ENCODE results near the gene DHX34.
"Not testable (repeated sequence)": the region's sequence is repeated elsewhere in the genome, so short reads cannot be mapped to it uniquely, and the experiment has no call there.

The DHX34 gene

DNA sequence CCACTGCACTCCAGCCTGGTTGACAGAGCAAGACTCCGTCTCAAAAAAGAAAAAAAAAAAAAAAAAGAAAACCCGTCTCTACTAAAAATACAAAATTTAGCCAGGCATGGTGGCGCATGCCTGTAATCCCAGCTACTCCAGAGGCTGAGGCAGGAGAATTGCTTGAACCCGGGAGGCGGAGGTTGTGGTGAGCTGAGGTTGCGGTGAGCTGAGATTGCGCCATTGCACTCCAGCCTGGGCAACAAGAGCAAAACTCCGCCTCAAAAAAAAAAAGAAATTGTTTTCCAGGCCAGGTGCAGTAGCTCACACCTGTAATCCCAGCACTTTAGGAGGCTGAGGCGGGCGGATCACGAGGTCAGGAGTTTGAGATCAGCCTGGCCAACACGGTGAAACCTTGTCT lies 37.5 kb downstream of the DHX34 start:
- FAIRE-seq; DNase-seq (ENCODE audit: low spot score): not testable (repeated sequence)

DNA sequence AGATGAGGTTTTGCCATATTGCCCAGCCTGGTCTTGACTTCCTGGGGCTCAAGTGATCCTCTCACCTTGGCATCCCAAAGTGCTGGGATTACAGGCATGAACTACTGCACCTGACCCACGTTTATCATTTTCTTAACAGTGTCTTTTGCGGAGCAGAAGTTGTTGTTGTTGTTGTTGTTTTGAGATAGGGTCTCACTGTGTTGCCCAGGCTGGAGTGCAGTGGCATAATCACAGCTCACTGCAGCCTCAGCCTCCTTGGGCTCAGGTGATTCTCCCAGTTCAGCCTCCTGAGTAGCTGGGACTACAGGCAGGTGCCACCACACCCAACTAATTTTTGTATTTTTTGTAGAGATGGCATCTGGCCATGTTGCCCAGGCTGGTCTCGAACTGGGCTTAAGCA lies 38.5 kb downstream of the DHX34 start:
- FAIRE-seq; DNase-seq (ENCODE audit: low spot score): not testable (repeated sequence)

DNA sequence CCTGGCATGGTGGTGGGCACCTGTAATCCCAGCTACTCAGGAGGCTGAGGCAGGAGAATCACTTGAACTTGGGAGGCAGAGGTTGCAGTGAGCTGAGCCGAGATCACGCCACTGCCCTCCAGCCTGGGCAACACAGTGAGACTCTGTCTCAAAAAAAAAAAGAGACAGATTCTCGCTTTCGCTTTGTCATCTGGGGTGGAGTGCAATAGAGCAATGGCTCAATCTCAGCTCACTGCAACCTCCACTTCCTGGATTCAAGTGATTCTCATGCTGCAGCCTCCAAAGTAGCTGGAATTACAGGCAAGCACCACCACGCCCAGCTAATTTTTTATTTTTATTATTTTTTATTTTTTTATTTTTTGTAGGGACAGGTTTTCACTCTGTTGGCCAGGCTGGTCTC lies 39.6 kb downstream of the DHX34 start:
- not testable (repeated sequence) for FAIRE-seq; DNase-seq (ENCODE audit: low spot score)

DNA sequence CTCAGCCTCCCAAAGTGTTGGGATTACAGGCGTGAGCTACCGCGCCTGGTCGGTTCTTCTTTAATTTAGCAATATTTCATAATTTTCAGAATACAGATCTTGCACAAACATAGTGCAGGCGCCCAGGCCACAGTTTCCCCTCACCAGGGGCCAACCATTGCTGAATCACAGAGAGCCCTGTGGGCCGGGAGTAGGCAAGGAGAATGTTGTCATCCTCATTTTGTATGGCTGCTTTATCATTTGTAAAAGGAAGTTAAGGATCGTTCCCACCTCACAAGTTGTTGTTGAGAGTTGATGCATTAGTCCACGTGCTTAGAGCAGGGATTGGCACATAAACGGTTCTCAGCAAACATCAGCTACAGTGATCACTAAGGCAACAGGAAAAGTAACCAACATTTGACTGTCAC lies 40.0 kb downstream of the DHX34 start:
- DNase-seq (ENCODE audit: low spot score): no peak
- no peak for FAIRE-seq

DNA sequence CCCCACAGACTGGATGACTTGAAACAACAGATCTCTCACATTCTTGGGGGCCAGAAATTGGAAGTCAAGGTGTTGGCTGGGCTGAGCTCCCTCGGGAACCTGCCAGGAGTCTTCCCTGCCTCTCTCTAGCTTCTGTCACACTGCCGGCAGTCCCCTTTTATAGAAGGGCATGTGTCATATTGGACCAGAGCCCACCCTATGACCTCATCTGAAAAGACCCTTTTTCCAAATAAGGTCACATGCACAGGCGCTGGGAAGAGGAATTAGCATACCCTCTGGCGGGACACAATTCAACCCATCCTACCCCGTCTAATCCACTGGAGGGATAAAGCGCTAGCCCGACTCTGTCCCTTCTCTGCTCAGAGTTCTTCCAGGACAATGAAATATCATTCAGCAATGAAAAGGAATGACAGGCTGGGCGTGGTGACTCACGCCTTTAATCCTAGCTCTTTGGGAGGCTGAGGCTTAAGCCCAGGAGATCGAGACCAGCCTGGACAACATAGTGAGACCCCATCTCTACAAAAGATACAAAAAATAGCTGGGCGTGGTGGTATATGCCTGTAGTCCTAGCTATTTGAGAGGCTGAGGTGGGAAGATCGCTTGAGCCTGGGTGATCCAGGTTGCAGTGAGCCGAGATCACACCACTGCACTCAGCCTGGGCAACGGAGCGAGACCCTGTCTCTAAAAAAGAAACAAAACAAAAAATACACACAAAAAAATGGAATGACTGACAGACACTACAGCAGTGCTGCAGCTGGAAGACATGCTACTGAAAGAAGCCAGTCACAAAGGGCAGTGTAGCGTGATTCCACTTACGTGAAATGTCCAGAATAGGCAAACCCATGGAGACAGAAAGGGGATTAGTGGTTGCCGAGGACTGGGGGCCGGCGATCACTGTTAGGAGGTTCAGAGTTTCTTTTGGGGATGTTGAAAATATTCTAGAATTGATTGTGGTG lies 41.7 kb downstream of the DHX34 start:
- FAIRE-seq (no peak), DNase-seq (ENCODE audit: low spot score) (no peak)

DNA sequence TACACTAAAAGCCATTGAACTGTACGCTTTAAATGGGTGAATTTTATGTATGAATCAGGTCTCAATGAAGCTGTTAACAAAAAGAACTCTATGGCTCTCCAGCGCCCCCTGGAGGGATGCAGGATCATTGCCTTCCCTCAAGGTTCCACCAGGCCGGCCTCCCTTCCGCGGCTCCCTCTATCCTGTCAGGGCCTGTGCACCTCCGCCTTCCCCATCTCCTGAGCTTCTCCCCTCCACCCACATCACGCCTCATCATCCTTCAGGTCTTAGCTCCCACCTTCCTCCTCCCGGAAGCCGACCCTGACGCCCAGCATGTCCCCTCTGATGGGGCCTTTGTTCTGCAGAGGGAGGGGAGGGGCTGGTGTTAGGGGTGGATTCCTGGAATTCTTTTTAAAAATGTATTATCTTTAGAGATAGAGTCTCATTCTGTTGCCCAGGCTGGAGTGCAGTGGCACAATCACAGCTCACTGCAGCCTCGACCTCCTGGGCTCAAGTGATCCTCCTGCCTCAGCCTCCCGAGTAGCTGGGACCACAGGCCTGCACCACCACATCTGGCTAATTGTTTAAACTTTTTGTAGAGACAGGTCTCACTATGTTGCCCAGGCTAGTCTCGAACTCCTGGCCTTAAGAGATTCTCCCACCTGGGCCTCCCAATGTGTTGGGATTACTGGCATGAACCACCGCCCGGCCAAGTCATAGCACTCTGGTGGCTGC lies 42.6 kb downstream of the DHX34 start:
- FAIRE-seq (no peak), DNase-seq (ENCODE audit: low spot score) (peak; percentile 37)

DNA sequence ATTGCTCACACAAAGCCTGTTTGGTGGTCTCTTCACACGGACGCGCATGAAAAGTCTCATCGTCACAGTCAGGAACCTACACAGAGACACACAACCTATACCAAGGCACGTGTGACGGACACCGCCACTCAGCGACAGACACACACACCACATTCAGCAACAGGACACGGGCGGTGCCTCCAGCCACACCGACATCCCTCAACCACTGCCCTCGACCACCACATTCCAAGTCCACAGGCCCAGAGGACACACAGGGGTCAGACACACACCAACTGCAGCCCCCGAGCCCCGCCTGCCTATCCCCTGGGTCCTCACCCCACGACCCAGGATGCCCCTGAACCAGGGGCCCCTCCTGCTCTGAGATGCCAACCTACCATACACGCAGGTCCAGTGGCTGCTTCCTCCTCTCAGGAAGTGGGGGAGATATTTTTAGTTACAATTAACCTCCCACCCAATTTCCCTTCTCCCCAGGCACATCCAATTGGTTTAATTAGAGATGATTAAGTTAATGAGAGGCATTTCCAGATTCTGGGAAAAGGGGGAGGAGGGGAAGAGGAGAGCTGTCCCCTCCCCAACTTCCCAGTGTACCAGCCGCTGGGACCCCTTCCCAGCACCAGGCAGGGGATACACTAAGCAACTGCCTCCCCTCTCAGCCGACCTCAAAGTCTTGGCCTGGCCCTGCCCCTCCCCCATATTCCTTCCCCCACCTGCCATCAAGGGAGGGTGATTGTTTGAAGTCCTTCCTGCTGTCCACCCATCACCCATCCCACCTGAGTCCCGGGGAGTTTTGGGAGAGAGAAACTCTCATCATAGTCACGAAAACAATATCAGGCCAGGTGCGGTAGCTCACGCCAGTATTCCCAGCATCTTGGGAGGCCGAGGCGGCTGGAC lies 49.8 kb downstream of the DHX34 start:
- FAIRE-seq (no peak), DNase-seq (ENCODE audit: low spot score) (no peak)

DNA sequence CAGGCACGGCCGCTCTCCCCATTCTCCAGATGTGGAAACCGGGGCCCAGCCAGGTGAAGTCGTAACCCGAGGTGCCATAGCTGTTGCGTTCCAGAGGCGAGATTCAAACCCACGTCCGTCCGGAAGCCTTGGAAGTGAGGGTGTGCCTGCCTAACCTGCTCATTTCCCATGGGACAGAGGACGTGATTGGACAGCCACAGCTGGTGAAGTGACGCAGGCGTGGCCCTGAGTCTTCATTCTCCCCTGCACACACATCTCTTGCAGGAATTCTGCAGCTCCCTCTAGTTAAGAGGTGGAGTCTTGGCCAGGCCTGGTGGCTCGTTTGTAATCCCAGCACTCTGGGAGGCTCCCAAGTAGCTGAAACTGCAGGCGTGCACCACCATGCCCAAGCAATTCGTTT lies 53.4 kb downstream of the DHX34 start:
- no peak for FAIRE-seq
- no peak for DNase-seq (ENCODE audit: low spot score)

DNA sequence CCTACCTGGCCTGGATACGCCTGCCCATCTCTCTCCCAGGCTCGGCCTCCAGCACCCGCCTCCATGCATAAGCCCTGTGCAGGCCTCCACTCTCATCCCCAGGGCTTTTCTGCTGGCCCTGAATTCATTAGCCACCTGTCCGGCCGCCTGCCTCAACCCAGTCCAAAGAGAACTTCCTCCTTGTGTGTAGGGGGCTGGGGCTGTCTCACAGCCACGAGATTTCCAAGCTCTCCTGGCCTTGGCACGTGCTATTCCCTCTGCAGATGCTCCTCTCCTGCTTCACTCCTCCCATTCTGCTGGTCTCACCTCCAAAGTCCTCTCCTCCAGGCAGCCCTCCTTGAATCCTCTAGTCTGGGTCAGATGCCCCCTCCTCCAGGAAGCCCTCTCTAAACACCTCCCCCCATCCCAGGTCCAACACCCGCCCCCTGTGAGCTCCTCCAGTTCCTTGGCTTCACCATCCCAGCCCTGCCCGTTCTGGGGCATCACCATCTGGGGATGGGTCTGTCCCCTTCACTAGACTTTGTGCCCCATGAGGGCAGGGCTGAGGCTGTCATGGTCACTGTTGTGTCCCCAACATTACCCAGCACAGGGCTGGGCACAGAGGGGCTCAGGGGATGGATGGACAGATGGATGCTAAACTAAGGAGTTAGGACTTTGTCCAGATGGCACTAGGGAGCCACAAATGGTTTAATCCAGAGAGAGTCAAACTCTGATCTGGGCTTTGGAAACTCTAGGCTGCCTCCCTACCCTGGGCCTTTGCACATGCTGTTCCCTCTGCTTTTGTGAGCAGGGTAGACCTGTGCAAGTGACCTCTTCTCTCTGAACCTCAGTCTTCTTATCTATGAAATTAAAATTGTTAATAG lies 55.5 kb downstream of the DHX34 start:
- no peak for DNase-seq (ENCODE audit: low spot score)
- no peak for FAIRE-seq

DNA sequence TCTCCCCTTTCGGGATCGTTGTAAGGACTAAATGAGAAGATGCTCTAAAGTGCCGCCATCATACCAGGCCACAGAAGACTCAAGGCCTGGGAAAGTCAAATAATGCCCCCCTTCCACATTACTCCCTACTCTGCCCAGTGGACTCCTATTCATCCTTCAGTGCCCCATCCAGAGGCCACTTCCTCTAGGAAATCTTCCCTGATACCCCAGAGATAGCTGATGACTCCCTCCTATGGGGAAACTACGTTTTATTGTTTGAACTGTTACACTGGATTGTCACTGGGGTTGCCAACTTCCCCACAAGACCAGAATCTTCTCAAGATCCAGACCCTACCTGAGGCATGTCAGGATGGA lies 56.1 kb downstream of the DHX34 start:
- no peak for FAIRE-seq
- no peak for DNase-seq (ENCODE audit: low spot score)

DNA sequence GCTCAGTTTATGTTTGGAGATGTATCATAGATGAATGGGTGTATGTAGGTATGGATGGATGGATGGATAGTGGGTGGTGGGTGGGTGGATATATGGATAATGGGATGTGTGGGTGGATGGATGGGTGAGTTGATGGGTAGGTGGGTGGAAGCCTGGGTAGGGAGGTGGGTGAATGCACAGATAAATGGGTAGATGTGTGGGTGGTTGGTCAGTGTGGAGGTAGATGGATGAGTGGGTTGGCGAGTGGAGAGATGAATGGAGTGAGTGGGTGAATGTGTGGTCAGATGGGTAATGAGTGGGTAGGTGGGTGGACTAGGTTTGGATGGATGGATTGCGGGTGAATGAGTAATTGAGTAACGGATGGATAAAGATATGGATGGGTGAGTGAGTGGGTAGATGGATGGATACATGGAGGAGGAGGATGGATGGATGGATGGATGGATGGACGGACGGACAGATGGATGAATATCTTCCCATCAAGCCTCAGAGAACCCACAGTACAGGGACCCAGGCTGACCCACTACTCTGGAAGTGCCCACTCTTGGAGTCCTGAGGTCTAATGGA lies 56.8 kb downstream of the DHX34 start:
- no peak for DNase-seq (ENCODE audit: low spot score)
- FAIRE-seq: no peak

DNA sequence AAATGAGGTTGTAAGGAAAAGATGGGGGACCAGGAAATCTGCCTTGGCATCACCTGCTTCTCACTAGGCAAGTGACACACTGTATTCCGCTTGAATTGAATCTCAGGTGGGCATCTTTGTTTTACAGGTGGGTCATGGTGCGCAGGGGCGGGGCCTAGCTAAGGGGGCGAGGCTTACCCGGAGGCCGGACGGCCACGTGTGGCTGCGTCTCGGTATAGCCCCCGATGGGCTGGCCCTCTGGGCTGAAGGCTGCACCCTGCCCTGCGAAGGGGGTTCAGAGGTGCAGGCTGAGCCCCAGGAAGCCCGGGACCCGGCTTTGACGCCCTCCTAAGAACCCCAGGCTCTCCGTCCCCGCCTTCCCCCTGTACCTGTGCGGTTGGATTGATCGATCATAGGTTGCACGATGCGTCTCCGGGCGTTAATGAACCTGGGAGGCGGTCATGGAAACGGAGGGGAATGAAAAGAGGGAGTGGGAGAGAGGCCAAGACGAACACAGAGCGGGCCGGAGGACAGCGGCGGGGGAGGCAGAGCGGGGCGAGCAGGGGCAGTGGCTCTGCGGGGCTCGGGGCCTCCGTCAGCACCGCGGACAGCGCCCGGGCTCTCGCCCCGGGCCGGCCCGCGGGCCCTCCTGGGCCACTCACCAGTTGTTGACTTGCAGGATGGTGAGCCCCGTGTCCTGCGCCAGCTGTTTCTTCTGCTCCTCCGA lies 57.7 kb downstream of the DHX34 start:
- DNase-seq (ENCODE audit: low spot score) (no peak), FAIRE-seq (no peak)

DNA sequence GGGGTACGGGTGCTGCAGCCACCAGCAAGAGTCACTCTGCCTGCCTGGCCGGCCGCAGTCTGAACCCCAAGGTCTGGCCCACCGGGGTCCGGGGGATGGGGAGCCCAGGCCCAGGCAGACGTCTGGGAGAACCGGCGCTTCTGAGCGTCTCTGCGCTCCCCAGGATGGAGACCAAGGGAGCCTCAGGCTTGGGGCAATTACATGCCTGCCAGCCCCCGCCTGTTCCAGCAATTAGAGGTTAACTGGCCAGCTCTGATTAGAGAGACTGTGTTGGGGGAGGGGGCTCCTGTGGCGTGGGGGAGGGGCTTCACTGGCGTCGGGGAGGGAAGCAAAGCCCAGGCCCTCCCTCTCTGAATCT lies 58.3 kb downstream of the DHX34 start:
- DNase-seq (ENCODE audit: low spot score) (no peak), FAIRE-seq (no peak)

DNA sequence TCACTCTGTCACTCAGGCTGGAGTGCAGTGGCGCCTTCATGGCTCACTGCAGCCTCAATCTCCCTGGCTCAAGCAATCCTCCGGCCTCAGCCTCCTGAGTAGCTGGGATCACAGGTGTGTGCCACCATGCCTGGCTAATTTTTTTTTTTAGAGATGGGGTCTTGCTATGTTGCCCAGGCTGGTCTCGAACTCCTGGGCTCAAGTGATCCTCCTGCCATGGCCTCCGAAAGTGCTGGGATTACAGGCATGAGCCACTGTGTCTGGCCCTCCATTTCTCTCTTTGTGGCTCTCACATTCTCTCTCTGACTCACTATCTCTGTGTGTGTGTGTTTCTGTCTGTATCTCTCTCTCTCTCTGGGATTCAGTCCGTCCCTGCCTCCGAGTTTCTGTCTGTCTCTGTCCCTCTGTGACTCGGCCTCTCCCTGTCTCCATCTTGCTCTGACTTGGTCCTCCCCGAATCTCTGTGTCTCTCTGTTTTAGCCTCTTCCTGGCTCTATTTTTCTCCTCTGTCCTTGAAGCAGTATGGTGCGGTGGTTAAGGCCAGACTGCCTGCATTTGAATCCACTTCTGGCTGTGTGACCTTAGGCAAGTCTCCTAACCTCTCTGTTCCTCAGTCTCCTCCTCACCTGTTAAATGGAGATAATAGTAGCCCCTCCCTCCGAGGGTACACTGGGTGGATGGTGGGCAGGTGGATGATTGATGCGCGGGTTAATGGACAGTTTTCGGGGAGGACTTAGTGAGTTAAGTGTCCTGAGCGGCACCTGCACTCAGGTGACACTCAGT lies 59.2 kb downstream of the DHX34 start:
- no peak for DNase-seq (ENCODE audit: low spot score)

DNA sequence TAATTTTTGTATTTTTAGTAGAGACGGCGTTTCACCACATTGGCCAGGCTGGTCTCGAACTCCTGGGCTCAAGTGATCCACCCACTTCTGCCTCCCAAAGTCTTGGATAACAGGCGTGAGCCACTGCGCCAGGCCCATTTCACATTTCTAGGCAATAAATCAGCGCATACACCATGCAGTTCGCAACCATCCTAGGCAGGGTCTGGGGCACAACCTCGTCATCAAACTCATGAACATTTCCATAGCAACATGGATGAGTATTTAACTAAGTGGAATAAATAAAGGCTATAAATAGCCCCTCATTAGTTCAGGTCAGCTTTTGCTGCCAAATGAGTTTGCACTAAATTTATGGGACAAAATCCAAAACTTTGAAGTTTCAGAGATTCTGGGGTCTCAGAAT lies 62.0 kb downstream of the DHX34 start:
- DNase-seq (ENCODE audit: low spot score): no peak
- FAIRE-seq: no peak

More for the DNA sequence above, 59.2 kb downstream of the DHX34 start:
- FAIRE-seq: no peak

DNA sequence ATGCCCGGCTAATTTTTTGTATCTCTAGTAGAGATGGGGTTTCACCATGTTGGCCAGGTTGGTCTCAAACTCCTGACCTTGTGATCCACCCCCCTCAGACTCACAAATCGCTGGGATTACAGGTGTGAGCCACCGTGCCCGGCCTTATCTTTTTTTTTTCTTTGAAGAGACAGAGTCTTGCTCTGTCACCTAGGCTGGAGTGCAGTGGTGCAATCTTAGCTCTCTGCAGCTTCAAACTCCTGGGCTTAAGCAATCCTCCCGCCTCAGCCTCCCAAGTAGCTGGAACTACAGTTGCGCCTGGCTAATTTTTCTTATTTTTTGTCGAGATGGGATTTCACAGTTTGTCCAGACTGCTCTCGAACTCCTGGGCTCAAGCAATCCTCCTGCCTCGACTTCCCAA lies 62.6 kb downstream of the DHX34 start:
- not testable (repeated sequence) for DNase-seq (ENCODE audit: low spot score); FAIRE-seq

DNA sequence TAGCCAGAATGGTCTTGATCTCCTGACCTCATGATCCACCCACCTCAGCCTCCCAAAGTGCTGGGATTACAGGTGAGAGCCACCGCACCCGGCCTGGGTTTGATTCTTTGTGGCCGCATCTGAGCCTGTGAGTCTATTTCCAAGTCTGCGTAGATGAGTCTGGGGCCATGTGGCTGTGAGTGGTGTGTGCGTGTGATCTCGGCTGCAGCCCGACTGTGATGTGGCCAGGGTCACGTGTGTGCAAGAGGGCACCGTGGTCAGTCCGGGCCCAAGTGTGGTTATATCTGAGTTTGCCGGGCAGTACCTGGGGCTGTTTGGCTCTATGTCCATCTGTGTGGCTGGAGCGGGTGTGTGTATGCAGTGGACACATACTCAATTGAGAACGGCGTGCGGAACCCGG lies 64.8 kb downstream of the DHX34 start:
- FAIRE-seq (no peak), DNase-seq (ENCODE audit: low spot score) (no peak)

DNA sequence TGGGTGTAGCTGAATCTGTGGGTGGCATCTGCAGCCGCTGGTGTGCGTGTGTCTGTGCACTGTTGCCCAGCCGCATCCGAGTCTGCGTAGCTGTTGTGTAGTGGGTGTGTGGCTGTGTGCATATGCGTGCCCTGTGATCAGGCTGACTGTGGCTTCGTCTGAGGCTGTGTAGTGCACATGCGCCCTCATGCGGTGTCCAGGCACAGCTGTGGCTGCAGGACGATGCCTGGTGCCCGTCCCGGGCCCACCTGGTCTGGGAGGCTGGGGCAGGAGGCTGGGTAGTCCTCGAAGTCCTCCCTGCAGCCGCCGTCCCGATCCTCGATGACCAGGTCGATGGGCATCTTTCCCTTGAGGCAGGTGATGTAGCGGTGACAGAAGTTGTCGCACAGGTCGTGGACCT lies 65.4 kb downstream of the DHX34 start:
- no peak for FAIRE-seq

More for the DNA sequence above, 65.4 kb downstream of the DHX34 start:
- no peak for DNase-seq (ENCODE audit: low spot score)

Measured in RCC 7860 (cell line).